IMR-90 (cell line): Measurements from ENCODE around the gene PDXDC1.

Source experiments
- CHD1 ChIP-seq: IDR thresholded peaks from 2 replicates; pipeline ENCODE4 v1.6.1; 2012; ENCODE audit warnings: low read depth, low read length, improper control_type of control experiment
- CTCF ChIP-seq: conservative IDR thresholded peaks from 2 replicates; pipeline ENCODE4 v1.5.1; 2012; ENCODE audit warnings: mild to moderate bottlenecking, low read depth, low read length, improper control_type of control experiment
- POLR2A ChIP-seq: IDR thresholded peaks from 2 replicates; pipeline ENCODE4 v1.6.1; 2012; ENCODE audit warnings: mild to moderate bottlenecking, low read depth, low read length
- RAD21 ChIP-seq: IDR thresholded peaks from 2 replicates; pipeline ENCODE4 v1.6.1; 2012; ENCODE audit warnings: low read length, improper control_type of control experiment

GRCh38 chr16:14958323-14958600 is 16.6 kb upstream of the PDXDC1 start:
- TF ChIP-seq CTCF, result no peak
- TF ChIP-seq CHD1, result no peak
- no peak for TF ChIP-seq POLR2A
- TF ChIP-seq RAD21, result no peak
